Mucosa of descending colon (tissue), 3 donors: ENCODE results near the gene PTPRD. TPM values are rescaled to one million over a fixed set of nuclear protein-coding genes. Genes with fewer than 3 reads are reported as not detected.

Source experiments
- ATAC-seq: fragments of 200-7000 bp; cut with Tn5 transposase; one replicate; pipeline ENCODE4 v1.9.1; 2020; ENCODE audit warnings: mild to moderate bottlenecking, moderate library complexity
- DNase-seq, 3 donors: peaks; one replicate each; pipeline ENCODE4 v3.0.0-alpha.2; 2020
- H3K36me3 ChIP-seq: fragments of 200-600 bp; one replicate; pipeline ENCODE4 v1.8.0; 2021; ENCODE audit warnings: low read depth, mild to moderate bottlenecking
- H3K4me1 ChIP-seq: fragments of 200-600 bp; one replicate; pipeline ENCODE4 v1.8.0; 2021; ENCODE audit warnings: low read depth, mild to moderate bottlenecking
- H3K4me3 ChIP-seq: fragments of 200-600 bp; one replicate; pipeline ENCODE4 v1.8.0; 2021; ENCODE audit warnings: mild to moderate bottlenecking
- H3K9me3 ChIP-seq: fragments of 200-600 bp; one replicate; pipeline ENCODE4 v1.8.0; 2021; ENCODE audit warnings: mild to moderate bottlenecking
- intact Hi-C, 2 donors: fragments of 100-400 bp; cut with DNase I in 1 of 2; cut with micrococcal nuclease in 1 of 2; formaldehyde crosslinking; loops; one replicate each; pipeline versions ENCODE4 v1.11.0 to v1.11.1; 2022; cut with DNase I, micrococcal nuclease
- total RNA-seq, 3 donors: library from RNA; stranded (reverse); fragmentation: NEBNext Ultra II Directional in 2 of 3; extraction: Animal tissue kit (Norgen Biotek cat#: 25700) in 2 of 3; gene quantifications; one replicate each; pipeline versions ENCODE4 v1.2.1 to v1.2.4, GENCODE V29; 2021 to 2023
- TF ChIP-seq, protein P1 (sequence below): fragments of 200-600 bp; IDR thresholded peaks from one replicate; pipeline ENCODE4 v1.8.0; 2022; ENCODE audit warnings: antibody characterized with exemption, mild to moderate bottlenecking
- donor health status: DM: no; HTN: no; CAD: no; lungs with moderate emphysema.
- donor health status: DM: no; HTN: no; CAD: no.
- donor health status: DM: no; HTN: yes; CAD: no.

Gene PTPRD
- total RNA-seq, 3 donors from 2014 or later: 52.7 to 128 (median 113) TPM

DNA sequence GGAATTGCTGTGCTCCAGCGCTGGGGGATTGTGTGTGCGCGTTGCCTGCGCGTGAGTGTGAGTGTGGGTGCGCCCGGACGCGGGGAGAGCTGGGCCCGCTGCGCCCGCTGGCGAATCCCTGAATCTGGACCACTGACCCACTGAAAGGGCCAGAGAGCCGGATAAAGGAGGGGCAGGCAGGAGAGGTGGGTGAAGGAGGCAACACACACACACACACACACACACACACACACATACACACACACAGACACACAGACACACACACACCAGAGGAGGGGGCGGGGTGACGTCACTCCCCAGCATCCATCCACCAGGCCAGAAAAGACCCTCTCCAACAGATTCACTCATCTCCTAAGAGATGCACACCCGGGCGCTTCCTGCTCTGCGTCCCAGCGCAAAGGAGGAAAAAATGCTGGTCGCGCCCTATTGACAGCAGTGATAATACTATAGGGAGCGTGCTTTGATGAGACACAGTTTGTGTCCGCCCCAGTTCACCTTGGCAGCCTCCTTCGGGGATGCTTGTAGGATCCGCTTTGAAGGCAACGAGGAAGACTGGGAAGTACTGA, 1754.1 kb downstream of the PTPRD start:
- TF ChIP-seq, protein P1, sequence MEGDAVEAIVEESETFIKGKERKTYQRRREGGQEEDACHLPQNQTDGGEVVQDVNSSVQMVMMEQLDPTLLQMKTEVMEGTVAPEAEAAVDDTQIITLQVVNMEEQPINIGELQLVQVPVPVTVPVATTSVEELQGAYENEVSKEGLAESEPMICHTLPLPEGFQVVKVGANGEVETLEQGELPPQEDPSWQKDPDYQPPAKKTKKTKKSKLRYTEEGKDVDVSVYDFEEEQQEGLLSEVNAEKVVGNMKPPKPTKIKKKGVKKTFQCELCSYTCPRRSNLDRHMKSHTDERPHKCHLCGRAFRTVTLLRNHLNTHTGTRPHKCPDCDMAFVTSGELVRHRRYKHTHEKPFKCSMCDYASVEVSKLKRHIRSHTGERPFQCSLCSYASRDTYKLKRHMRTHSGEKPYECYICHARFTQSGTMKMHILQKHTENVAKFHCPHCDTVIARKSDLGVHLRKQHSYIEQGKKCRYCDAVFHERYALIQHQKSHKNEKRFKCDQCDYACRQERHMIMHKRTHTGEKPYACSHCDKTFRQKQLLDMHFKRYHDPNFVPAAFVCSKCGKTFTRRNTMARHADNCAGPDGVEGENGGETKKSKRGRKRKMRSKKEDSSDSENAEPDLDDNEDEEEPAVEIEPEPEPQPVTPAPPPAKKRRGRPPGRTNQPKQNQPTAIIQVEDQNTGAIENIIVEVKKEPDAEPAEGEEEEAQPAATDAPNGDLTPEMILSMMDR: no peak
- no peaks in the 10 kb centered on the region for H3K4me1 ChIP-seq
- peak; percentile 47 to 61 (median 56) for DNase-seq
- intact Hi-C loops: no loop called here
- no peaks in the 10 kb centered on the region for H3K9me3 ChIP-seq
- no peaks in the 10 kb centered on the region for H3K36me3 ChIP-seq
- ATAC-seq: peak; percentile 65
- H3K4me3 ChIP-seq: no peak overlapping the region

DNA sequence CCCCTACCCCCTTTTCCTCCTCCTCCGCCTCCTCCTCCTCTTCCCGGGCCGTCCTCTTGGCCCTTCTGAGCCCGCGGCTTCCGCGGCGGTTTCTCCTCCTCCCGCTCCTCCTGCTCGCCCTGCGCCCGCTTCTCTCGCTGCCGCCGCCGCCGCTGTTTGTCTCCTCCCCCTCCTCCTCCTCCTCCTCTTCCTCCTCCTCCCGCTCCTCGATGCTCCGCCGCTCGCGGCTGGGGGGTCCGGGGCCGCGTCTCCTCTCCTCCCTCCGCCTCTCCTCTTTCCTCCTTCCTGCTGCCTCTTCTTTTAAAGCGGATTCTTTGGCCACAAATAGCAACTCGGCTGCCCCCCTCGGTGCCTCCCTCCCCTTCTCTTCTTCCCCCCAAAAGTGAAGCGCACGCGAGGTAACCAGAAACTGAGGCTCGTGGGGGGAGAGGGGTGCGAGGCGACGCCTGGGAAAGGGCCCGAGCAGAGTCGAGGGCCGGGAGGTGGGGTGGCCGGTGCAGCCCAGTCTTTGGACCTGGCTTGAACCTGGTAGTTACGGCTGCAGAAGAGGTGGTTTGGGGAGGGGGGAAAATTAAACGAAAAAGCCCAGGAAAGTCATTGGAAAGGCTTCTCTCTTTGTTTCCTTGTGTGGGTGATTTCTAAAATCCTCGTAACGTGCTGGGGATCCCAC, 1754.7 kb downstream of the PTPRD start:
- TF ChIP-seq, protein P1: no peak
- intact Hi-C loops: no loop called here
- DNase-seq (peak; percentile 73 to 85 (median 80)), ATAC-seq (peak; percentile 84)
- Histone ChIP-seq H3K4me1 (no peaks in the 10 kb centered on the region), H3K4me3 (peak overlapping the region; percentile 57), H3K9me3 (no peaks in the 10 kb centered on the region), H3K36me3 (no peaks in the 10 kb centered on the region)

DNA sequence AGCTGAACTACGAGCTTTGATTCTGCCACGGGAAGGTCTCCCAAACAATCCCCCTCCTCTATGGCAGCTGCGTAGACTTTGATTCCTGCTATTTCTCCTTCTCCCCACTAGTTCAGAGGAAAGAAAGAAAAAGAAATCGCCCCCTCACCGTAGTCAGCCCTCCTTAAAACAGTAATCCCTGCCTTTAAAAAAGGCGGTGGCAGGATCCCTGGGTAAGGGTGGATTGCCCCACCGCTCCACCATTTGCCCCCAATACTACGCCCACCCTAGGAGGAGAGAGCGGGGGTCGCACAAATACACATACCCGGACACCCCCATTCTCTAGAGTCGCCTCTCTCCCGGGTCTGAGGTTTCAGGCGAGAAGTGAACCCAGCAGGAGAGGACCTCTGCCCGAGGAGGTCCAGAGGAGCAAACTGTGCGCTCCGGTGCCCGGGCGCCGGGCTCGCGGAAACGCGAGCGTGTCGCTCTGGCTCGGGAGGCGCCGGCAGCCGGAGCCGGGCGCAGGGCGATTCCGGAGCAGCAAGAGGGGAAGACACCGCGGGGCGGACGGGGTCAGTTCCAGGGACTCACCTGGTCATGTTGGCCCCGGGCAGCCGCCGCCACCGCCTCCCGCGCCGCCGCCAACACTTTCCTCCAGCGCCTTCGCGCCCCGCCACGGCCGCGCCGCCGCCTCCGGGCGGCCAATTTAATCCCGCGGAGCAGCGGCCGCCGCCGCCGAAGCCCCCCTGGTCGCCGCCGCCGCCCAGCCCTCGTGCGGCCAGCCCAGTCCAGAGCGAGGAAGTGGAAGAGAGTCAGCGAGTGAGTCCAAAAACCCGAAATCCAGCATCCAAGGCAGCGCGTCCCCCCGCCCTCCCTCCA, 1755.5 kb downstream of the PTPRD start:
- Histone ChIP-seq H3K4me3 (peak overlapping the region; percentile 57), H3K9me3 (no peaks in the 10 kb centered on the region), H3K36me3 (no peaks in the 10 kb centered on the region), H3K4me1 (no peaks in the 10 kb centered on the region)
- intact Hi-C loops: no loop called here
- TF ChIP-seq, protein P1: no peak
- DNase-seq (peak; percentile 31 to 64 (median 62)), ATAC-seq (peak; percentile 58)

DNA sequence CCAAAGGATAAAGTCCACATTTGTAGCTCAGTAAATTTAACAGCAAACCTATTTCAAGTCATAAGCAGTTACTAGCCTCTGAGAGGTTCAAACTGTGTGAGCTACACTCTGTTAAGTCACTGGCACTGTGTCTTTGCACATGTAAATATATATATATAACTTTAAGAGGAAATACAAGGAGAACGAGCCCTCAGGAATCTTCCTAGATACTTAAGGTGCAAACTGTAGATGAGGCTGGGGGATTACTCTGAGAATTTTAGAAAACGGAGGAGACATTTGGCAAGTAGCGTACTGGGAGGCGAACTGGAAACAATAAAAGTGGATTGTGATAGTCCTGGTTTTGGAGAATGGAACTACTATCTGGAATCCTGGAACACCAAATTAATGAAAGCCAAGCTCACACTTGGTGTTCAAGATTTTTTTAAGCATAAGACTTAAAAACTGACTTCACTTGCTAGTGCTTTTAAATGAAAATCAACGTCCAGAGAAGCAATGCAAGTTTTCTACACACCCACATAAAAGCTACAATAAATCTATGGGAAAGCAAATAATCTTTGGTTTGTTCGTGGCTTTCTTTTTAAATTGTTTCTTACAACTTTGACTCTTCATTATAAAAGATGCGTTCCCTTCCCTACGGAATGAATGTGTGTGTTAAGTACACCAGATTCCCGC, 1756.3 kb downstream of the PTPRD start:
- no peaks in the 10 kb centered on the region for H3K36me3 ChIP-seq
- no peak for ATAC-seq
- TF ChIP-seq, protein P1: no peak

DNA sequence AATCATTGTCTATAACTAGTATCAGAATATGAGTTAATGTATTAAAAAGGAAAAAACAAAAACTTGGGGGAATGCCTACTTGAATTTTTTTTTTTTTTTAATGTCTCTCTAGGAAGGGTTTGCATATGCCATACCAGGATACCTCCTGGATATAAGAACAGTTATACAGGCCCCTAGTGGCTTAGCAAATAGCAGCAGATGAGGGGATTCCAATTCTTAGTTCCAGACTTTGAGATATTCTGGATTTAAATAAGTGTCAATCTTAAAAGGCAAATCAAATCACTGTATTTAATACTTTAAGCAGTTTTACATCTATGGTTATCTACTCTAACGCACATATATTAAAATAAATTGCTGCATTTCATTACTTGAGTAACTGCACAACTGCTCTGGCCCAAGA, 1757.8 kb downstream of the PTPRD start:
- intact Hi-C loops: no loop called here
- no peak for ATAC-seq

More for the DNA sequence above, 1756.3 kb downstream of the PTPRD start:
- Histone ChIP-seq H3K4me1 (no peaks in the 10 kb centered on the region), H3K9me3 (no peaks in the 10 kb centered on the region), H3K4me3 (peak overlapping the region; percentile 57)
- intact Hi-C loops: no loop called here
- DNase-seq: no peak

More for the DNA sequence above, 1757.8 kb downstream of the PTPRD start:
- no peaks in the 10 kb centered on the region for H3K9me3 ChIP-seq
- H3K36me3 ChIP-seq: no peaks in the 10 kb centered on the region
- TF ChIP-seq, protein P1: no peak
- no peak overlapping the region for H3K4me3 ChIP-seq
- no peak for DNase-seq
- no peaks in the 10 kb centered on the region for H3K4me1 ChIP-seq
